ENCODE results near the gene PDLIM3.

PDLIM3 gene

DNA sequence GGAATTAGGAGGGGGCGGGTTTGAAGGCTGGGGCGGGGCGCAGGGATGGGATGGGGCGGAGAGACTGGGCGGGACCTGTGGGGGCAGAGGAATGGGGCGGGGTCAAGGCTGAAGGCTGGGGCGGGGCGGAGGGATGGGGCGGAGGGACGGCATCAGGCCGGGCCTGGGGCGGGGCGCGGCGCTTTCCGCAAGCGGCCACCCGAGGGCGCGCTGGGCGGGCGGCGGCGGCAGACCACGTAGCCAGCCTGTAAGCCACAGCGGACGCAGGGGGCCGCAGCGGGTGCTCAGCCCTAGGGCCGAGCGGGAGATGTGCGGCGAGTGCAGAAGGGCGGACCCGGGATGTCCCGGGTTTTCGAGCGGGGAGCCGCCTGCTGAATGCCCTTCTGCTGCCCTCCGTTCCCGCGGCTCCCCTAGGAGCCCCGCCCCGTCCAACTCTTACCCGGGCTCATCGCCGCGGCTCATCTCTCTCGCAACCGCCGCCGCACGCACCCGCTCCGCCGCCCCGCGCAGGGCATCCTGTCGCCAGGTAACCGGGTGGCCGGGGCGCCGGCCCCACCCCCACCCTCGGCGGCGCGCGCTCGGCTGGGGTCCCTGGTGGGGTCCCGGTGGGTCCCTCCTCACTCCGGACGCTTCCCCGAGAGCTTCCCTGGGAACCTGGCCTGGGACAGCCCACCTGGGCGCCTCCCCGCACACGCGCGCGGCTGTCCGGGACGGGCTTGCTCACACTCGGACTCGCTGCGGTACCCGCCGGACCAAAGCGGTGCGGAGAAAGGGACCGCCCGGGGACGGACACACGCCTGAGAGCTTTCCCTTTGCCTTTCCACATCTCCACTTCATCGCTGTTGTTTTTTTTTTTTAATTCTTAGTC, 63.8 kb downstream of the PDLIM3 start, which contains the start of gene CCDC110:
Gene CCDC110 (minus strand): TSS at position 499 of the 868 bp plus-strand sequence. CDS start 50 bp downstream, at position 449.
- peak; percentile 80 to 83 for DNase-seq (ENCODE audit: low read depth in 2 of 2)

- peak; percentile 8 to 22 for DNase-seq (ENCODE audit: low read depth in 2 of 2)
These were observed 64.7 kb downstream of the PDLIM3 start for GRCh38 chr4:185470501-185471195.

- DNase-seq (ENCODE audit: low read depth in 2 of 2), result no peak
These were observed 65.6 kb downstream of the PDLIM3 start for GRCh38 chr4:185469580-185470154.

- DNase-seq (ENCODE audit: low read depth in 2 of 2), result no peak
These were observed 66.3 kb downstream of the PDLIM3 start for GRCh38 chr4:185468999-185469398.

GRCh38 chr4:185467991-185468390, 67.3 kb downstream of the PDLIM3 start:
- no peak for DNase-seq (ENCODE audit: low read depth in 2 of 2)

DNA sequence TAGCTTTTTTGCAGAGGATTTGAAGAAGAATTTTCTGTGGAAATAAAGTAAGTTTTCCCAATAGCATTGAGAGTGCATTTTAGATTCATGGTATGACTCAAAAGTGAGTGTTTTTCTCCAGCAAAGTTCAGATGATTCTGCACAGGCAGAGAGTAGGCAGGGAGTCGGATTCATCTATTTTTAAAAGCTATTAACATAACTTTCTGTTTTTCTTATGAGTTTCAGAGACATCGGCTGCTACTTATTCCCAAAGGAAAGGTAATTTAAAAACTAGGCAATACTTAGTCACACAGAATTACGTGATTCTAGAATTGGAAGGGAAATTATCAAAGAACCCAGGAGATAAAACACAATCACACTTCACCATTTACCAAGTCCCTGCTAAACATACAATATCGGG, 68.2 kb downstream of the PDLIM3 start:
- no peak for DNase-seq (ENCODE audit: low read depth in 2 of 2)

DNA sequence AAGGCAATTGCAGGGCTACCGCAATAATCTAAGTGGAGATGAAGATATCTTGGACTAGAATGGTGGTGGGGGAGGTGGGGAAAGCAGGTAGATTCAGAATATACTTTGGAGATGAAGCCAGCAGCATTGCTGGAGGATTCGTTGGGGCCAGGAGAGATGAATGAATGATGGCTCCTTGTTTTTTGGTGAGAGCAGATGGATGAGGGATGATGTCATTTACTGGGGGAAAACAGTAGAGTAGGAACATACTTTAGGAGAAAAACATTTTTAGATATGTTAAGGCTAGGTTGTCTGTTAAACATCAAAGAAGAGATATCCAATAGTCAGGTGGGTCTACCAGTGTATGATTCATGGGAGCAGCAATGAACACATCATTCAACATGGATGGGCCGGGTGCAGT, 69.6 kb downstream of the PDLIM3 start:
- no peak for DNase-seq (ENCODE audit: low read depth in 2 of 2)

GRCh38 chr4:185464887-185465286, 70.4 kb downstream of the PDLIM3 start:
- no peak for DNase-seq (ENCODE audit: low read depth in 2 of 2)

GRCh38 chr4:185464183-185464582, 71.1 kb downstream of the PDLIM3 start:
- no peak for DNase-seq (ENCODE audit: low read depth in 2 of 2)

GRCh38 chr4:185463541-185463940, 71.8 kb downstream of the PDLIM3 start:
- no peak for DNase-seq (ENCODE audit: low read depth in 2 of 2)

- DNase-seq (ENCODE audit: low read depth in 2 of 2), result no peak
These were observed 73.7 kb downstream of the PDLIM3 start for GRCh38 chr4:185461565-185461964.

DNA sequence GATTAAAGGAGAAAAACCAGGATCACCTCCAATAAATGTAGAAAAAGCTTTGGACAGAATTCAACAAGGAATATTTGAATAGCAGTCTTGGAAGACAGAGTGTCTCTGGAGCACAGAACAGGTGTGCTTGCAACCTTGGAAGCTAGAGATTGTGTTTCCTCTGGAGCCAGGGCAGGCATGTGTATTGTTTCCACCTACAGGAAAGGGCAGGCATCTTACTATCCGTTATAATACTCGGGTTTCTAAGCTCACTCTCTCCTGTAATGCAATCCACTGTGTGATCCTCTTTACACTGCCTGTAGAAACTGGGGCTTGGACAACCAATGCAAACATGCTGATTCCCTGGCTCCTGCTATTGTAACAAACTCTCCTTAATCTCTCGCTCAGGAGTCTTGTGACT, 78.2 kb downstream of the PDLIM3 start:
- no peak for DNase-seq (ENCODE audit: low read depth in 2 of 2)

- no peak for DNase-seq (ENCODE audit: low read depth in 2 of 2)
These were observed 79.2 kb downstream of the PDLIM3 start for GRCh38 chr4:185456131-185456530.
